Measurements from ENCODE around the gene ATXN1.
"Not testable (repeated sequence)": the region's sequence is repeated elsewhere in the genome, so short reads cannot be mapped to it uniquely, and the experiment has no call there.

The ATXN1 gene

GRCh38 chr6:16473908-16474771 lies 287.1 kb downstream of the ATXN1 start:
- DNase-seq (ENCODE audit: low read depth in 2 of 2) = no peak

GRCh38 chr6:16473184-16473907 lies 287.9 kb downstream of the ATXN1 start:
- DNase-seq (ENCODE audit: low read depth in 2 of 2) = no peak

GRCh38 chr6:16472349-16473069 lies 288.8 kb downstream of the ATXN1 start:
- DNase-seq (ENCODE audit: low read depth in 2 of 2) = no peak

GRCh38 chr6:16471910-16472297 lies 289.4 kb downstream of the ATXN1 start:
- no peak for DNase-seq (ENCODE audit: low read depth in 2 of 2)

- no peak for DNase-seq (ENCODE audit: low read depth in 2 of 2)
These were observed 289.9 kb downstream of the ATXN1 start for GRCh38 chr6:16471222-16471909.

GRCh38 chr6:16470502-16471221 lies 290.6 kb downstream of the ATXN1 start:
- DNase-seq (ENCODE audit: low read depth in 2 of 2) = no peak

GRCh38 chr6:16468991-16469615 lies 292.2 kb downstream of the ATXN1 start:
- no peak for DNase-seq (ENCODE audit: low read depth in 2 of 2)

GRCh38 chr6:16466800-16467553 lies 294.3 kb downstream of the ATXN1 start:
- DNase-seq (ENCODE audit: low read depth in 2 of 2) = no peak

GRCh38 chr6:16464045-16464444 lies 297.2 kb downstream of the ATXN1 start:
- DNase-seq (ENCODE audit: low read depth in 2 of 2) = no peak

- DNase-seq (ENCODE audit: low read depth in 2 of 2) = not testable (repeated sequence)
These were observed 298.0 kb downstream of the ATXN1 start for GRCh38 chr6:16463246-16463645.

- DNase-seq (ENCODE audit: low read depth in 2 of 2) = no peak
These were observed 299.8 kb downstream of the ATXN1 start for GRCh38 chr6:16461491-16461890.

- DNase-seq (ENCODE audit: low read depth in 2 of 2) = not testable (repeated sequence)
These were observed 301.8 kb downstream of the ATXN1 start for GRCh38 chr6:16459472-16459871.

GRCh38 chr6:16452348-16452747 lies 308.9 kb downstream of the ATXN1 start:
- no peak for DNase-seq (ENCODE audit: low read depth in 2 of 2)

GRCh38 chr6:16450821-16451220 lies 310.4 kb downstream of the ATXN1 start:
- no peak for DNase-seq (ENCODE audit: low read depth in 2 of 2)

- no peak for DNase-seq (ENCODE audit: low read depth in 2 of 2)
These were observed 311.0 kb downstream of the ATXN1 start for GRCh38 chr6:16450285-16450684.

GRCh38 chr6:16446273-16446672 lies 315.0 kb downstream of the ATXN1 start:
- no peak for DNase-seq (ENCODE audit: low read depth in 2 of 2)

GRCh38 chr6:16442031-16442430 lies 319.2 kb downstream of the ATXN1 start:
- DNase-seq (ENCODE audit: low read depth in 2 of 2) = no peak

GRCh38 chr6:16441262-16441661 lies 320.0 kb downstream of the ATXN1 start:
- no peak for DNase-seq (ENCODE audit: low read depth in 2 of 2)

GRCh38 chr6:16440636-16441212 lies 320.5 kb downstream of the ATXN1 start:
- no peak for DNase-seq (ENCODE audit: low read depth in 2 of 2)
